HG02759 (cell line): ENCODE results near the gene HS6ST1.
"Not testable (repeated sequence)": the region's sequence is repeated elsewhere in the genome, so short reads cannot be mapped to it uniquely, and the experiment has no call there.

Source experiments
- ATAC-seq: cut with Tn5 transposase; IDR thresholded peaks from one replicate; pipeline ENCODE4 v1.9.1; 2021; ENCODE audit warnings: mild to moderate bottlenecking, moderate library complexity; ENCODE audit not compliant: unreplicated experiment

The HS6ST1 gene

GRCh38 chr2:128322715-128323554 lies 4.3 kb upstream of the HS6ST1 start:
- no peak for ATAC-seq

- peak; percentile 53 for ATAC-seq
Measured at GRCh38 chr2:128321784-128322714, 3.4 kb upstream of the HS6ST1 start.

GRCh38 chr2:128320906-128321771 lies 2.5 kb upstream of the HS6ST1 start:
- no peak for ATAC-seq

GRCh38 chr2:128320192-128320905 lies 1.7 kb upstream of the HS6ST1 start:
- ATAC-seq, result no peak

GRCh38 chr2:128319631-128320191 lies 1.0 kb upstream of the HS6ST1 start:
- ATAC-seq, result no peak

- ATAC-seq, result peak; percentile 18
Measured at GRCh38 chr2:128318245-128318644, 423 bp downstream of the HS6ST1 start.

GRCh38 chr2:128317899-128318225 lies 806 bp downstream of the HS6ST1 start:
- not testable (repeated sequence) for ATAC-seq

- peak; percentile 45 for ATAC-seq
Measured at GRCh38 chr2:128317181-128317898, 1.3 kb downstream of the HS6ST1 start.

- ATAC-seq, result no peak
Measured at GRCh38 chr2:128316777-128317180, 1.9 kb downstream of the HS6ST1 start.

GRCh38 chr2:128315829-128316776 lies 2.6 kb downstream of the HS6ST1 start:
- ATAC-seq, result no peak

GRCh38 chr2:128315122-128315828 lies 3.4 kb downstream of the HS6ST1 start:
- ATAC-seq, result no peak

GRCh38 chr2:128314348-128315121 lies 4.1 kb downstream of the HS6ST1 start:
- ATAC-seq, result no peak

GRCh38 chr2:128313931-128314347 lies 4.7 kb downstream of the HS6ST1 start:
- ATAC-seq, result no peak

GRCh38 chr2:128313091-128313836 lies 5.4 kb downstream of the HS6ST1 start:
- no peak for ATAC-seq

GRCh38 chr2:128312411-128312810 lies 6.3 kb downstream of the HS6ST1 start:
- ATAC-seq, result no peak

GRCh38 chr2:128311755-128312341 lies 6.8 kb downstream of the HS6ST1 start:
- no peak for ATAC-seq
